GM12891 (cell line): ENCODE data around the gene NCOA3.

Source experiments
- PAX5 ChIP-seq: IDR thresholded peaks from 2 replicates; pipeline ENCODE4 v1.6.1; 2011; ENCODE audit warnings: low read length, moderate library complexity, mild to moderate bottlenecking; ENCODE audit not compliant: insufficient read depth, severe bottlenecking
- POLR2A ChIP-seq: IDR thresholded peaks from 2 replicates; pipeline ENCODE4 v1.6.1; 2011; ENCODE audit warnings: low read depth, low read length, control low read depth
- POLR2AphosphoS5 ChIP-seq: IDR thresholded peaks from 2 replicates; pipeline ENCODE4 v1.6.1; 2011; ENCODE audit warnings: low read depth, low read length, control low read depth
- SPI1 ChIP-seq: IDR thresholded peaks from 2 replicates; pipeline ENCODE4 v1.6.1; 2011; ENCODE audit warnings: low read depth, low read length, control low read depth
- TAF1 ChIP-seq: IDR thresholded peaks from 2 replicates; pipeline ENCODE4 v1.6.1; 2011; ENCODE audit warnings: low read depth, low read length, control low read depth

DNA sequence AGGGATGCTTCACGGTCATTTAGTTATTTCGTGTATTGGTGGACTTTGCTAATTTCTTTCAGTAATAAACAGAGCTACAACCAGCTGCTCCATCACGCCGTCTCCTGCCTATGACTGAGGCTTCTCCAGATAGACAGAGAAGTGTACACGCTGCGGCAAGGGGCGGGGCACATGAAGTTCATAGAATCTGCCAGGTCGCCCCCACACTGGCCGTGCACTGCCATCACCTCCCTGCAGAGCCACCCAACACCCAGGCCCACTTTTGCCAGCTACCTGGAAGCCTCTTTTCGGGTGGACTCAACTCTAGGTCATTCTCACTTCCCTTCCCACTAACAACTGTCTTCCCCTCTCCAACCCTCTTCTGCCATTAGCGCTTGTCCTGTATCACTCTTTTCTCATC, 195.2 kb downstream of the NCOA3 start:
- no peak for TF ChIP-seq POLR2A
- TF ChIP-seq POLR2AphosphoS5 = no peak
- TF ChIP-seq TAF1 = no peak
- TF ChIP-seq SPI1 = no peak
- TF ChIP-seq PAX5 = no peak
